Fibroblast of peridontal ligament (primary cell): ENCODE data around the gene SLC22A12.

Source experiments
- DNase-seq: peaks from one replicate; pipeline ENCODE4 v3.0.0-alpha.2; 2010; ENCODE audit errors: extremely low read depth

The SLC22A12 gene

GRCh38 chr11:64604458-64605243 lies 13.6 kb downstream of the SLC22A12 start:
- DNase-seq: no peak

DNA sequence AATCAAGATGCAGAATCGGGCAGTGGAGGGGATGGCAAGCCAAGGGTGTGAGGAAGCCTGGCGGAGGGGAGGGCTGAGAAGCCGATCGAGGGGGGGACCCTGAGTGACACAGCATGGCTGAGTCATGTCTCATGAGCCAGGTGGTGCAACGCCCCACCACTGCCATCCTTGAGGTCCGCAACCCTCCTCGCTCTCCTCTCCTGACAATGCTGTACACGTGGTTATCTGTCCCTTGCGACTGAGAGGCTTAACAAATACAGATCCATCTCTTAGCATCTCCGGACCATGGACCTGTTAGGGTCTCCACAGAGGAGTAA lies 14.2 kb downstream of the SLC22A12 start:
- DNase-seq: no peak

DNA sequence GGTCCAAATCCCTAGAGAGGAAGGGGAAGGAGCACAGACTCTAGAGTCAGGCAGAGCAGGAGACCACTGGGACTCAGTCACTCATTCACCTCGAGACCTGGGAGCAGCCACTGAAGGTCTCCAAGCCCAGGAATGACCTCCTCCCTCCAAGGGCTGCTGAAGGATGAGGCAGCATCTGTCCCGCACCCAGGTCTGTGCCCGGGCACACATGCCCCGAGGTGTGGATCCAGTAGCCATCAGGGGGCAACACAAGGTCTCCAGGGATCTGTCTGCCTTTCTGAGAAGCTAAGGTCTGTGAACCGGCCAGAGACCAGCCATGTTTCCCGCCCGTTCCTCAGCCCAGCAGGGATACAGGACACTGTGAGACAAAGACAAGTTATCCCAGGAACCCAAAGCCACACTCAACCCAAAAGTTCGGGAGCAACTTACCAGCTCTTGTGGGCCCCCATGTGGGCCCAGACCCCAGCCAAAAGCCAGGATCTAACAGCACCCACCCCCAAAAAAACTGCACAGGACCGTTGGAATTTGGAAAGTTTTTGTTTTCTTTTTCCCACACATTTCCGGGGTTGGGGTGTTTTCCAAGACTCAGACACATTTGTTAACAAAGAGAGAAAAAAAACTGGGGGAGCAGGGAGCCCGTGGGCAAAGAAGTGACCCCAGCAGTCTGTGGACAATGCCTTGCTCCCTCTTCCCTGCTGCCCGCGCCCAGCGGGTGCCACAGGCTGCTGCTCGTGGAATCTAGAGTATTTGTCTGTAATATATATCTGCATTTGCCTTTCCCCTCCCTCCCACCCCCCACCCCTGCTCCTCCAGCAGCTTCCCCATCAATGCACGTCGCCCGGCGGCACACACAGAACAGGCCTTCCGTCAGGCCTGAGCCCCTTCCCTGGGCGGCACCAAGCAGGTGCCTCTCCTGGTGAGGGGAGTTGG lies 14.9 kb downstream of the SLC22A12 start:
- DNase-seq: no peak

GRCh38 chr11:64606796-64607380 lies 15.9 kb downstream of the SLC22A12 start:
- DNase-seq: no peak

DNA sequence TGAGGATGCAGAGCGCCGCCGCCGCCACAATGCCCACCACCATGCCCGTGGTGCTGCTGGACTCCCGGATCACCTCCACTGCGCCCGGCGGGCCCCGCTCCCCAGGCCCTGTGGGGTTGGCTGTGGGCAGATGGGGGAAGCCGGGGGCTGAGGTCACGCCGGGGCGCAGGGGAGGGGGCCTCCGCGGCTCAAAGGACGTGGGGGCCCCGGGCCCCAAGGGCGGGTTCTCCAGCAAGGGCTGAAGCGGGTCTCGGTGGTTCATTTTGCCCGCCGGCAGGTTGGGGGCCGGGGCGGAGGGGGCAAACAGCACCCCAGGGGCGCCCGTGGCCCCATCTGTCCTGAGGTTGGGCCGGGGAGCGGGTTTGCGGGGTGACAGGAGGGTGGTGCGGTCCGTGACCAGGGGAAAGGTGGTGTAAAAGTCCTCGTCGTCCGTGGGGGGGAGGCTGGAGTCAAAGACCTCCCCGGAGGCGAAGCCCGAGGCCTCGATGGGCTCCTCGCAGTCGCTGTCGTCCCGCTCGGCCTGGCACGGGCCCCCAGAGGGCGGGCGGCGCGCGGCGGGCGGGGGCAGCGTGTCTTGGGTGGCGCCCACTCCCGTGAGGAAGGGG lies 16.5 kb downstream of the SLC22A12 start:
- no peak for DNase-seq

DNA sequence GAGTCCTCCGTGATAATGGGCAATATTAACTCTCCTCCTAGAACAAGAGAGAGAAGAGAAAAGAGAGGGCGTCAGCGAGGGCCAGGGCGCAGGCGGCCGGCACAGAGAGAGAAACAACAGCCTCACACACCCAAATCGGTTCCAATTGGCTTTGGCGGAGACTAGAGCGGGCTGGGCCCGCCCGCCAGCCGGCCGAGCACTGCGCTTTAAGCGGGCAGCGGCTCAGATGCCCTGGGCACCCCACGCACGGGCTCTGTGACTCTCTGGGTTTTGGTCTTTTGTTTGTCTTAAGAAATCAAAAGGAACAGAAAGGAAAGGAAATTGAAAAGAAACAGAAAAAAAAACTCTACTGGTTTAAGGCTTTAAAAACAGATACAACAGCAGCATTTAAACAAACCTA lies 17.0 kb downstream of the SLC22A12 start:
- peak; percentile 34 for DNase-seq

DNA sequence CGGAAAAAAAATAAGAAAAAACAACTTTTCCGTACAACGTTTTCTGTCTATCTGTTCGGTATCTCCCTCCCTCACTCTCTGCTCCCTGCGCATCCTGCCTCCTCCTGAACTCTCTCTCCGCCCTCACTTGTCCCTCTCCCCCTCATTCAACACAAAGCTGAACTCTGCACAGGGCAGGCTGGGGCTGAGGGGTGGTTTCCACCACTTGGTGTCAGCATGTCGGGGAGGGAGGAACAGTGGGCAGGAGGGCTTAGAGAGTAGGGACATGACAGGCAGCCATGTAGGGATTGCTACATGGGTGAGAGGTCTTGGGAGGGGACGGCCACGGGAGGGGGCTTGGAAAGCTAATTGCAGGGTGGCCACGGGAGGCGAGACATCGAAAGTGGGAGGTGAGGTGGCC lies 17.6 kb downstream of the SLC22A12 start:
- no peak for DNase-seq

DNA sequence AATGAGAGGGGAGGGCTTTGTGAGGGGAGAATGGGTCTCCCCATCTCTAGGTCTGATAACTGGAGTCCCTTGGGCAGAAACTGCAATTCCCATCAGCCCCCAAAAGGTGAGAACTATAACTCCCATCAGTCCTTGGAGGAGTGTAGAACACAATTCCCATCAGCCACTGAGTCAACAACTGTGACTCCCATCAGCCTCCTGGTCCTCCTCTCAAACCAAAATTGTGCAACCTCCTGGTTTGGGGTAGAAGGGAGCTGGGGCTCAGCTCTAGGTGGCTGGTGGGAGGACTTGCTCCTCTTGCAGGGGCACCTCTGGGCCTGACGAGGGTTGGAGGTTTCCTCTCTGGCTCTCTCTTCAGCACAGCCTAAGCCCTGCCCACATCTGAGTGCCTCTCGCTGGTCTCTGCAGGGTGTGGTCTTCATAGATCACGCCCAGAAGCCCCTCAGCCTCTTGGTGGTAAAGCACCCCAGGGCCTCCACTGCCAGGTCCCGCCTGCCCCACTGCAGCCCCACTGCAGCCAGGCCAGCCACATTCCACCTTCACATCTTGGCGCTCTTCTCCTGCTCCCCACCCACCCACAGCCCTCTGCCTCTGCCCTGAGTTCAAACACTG lies 18.5 kb downstream of the SLC22A12 start:
- no peak for DNase-seq

DNA sequence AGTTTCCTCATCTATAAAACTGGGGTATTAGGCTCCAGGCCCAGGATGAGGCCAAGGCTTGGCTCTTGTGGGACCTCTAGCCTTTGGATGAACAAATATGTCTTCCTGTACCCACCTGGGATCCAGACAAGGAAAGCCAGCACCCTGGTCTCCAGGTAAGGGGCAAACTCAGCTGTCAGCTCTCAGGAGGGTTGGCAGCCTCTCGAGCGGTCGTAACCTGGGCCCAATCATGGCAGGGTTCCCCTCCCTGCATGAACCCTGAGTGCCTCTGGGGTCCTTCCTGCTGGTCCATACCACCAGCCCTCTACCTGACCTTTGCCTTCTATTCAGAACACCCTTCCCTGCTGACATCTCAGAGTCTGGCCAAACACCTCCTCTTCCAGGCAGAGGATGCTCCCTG lies 19.6 kb downstream of the SLC22A12 start:
- DNase-seq: no peak

GRCh38 chr11:64611176-64611575 lies 20.2 kb downstream of the SLC22A12 start:
- DNase-seq: no peak

DNA sequence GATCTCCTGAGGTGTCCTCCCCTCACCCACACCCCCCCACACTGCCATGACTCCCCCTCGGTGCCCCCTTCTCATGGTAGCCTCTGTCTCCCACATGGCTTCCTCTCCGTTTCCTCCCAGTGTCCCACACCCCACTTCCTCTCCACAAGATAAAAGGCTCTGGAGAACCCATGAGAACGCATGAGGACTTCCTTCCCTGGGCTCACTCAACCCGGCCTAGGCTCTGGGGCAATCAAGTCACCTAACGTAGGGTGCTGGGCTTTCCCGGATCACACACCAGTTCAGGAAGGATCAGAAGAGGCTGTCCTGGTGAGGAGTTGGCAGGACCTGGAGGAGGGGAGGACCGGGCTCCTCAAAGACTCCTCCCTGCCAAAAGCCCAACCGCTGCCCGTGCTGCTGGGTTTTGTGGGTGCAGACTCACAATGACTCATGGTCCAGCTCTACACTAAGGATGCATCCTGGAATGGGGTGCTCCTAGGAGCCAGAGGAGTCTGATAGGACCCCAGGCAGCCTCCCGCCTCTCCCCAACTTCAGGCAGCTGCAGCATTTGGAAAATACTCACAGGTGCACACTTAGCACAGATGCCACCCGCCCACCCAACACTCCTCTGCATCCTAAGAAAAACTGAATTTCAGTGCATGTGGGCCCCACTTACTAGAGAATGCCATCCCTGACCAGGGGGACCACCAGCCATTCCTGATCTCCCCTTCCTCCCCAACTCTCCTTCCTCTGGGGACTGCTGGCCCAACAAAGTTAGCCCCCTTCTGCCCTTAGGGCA lies 21.0 kb downstream of the SLC22A12 start:
- DNase-seq: peak; percentile 5

DNA sequence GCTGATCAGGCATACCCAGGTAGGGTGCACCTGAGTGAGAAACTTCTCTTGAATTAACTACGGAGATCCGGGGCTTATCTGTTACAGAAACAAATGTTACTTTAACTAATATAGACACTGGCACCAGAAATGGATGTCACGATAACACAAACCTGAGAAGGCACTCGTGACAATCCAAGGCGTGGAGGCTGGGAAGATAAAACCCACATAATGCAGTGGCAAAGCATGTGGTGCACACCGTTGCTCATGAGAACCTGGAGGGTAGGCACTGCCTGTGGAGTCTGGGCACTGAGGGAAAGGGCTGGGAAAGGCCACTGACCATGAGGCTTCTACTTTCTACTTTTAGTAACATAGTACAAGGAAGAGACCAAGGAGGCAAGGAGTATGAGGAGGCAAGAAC lies 22.6 kb downstream of the SLC22A12 start:
- no peak for DNase-seq

GRCh38 chr11:64614917-64615316 lies 23.9 kb downstream of the SLC22A12 start:
- no peak for DNase-seq

- DNase-seq: no peak
Measured at GRCh38 chr11:64616817-64617216, 25.8 kb downstream of the SLC22A12 start.

GRCh38 chr11:64619196-64619595 lies 28.2 kb downstream of the SLC22A12 start:
- no peak for DNase-seq

GRCh38 chr11:64619811-64620380 lies 28.9 kb downstream of the SLC22A12 start:
- DNase-seq: peak; percentile 45

DNA sequence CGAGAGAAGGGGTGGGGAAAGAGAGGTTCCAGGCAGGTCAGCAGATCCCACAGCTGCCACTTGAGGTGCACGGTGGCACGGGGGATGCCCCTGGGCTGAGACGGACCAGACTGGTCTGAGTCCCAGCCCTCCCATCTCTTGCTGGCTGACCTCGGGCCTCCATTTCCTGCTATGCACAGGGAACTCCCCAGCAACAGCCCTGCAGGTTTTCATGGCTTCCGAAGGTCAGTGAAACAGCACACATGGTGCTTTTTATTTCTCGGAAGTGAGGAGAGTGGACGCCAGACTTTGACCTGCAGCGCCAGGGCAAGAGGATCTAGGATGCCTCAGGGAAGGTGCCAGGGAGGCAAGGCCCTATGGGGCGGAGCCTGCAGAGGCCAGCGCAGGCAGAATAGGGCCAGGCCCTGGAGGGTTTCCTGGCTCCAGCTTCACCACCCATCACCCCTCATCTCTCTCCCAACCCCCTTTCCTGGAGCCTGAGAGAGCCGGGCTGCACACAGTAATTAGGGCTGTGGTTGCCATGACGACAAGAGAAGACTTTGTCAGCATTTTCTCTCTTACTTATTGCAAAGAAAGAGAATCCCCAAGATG lies 29.5 kb downstream of the SLC22A12 start:
- DNase-seq: peak; percentile 39

- no peak for DNase-seq
Measured at GRCh38 chr11:64621283-64622019, 30.4 kb downstream of the SLC22A12 start.

DNA sequence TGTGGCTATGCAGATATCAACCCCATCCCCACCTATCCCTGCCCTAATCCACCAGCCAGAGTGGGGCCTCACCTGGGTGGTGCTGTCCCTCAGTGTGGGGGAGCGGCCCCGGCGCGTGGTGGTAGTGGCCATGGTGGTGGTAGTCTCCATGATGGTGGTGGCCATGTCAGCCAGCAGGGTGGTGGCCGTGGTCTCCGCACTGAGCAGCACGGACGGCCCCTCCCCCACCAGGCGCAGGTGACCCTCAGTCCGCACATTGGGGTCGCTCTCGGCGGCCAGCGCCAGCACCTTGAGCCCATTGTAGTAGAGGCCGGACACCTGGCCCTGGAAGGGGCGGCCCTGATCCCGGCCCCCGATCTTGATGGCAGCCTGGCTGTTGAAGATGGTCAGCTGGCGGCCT lies 31.7 kb downstream of the SLC22A12 start:
- no peak for DNase-seq
